ENCODE measurements around the gene MXRA7.
"Not testable (repeated sequence)": the region's sequence is repeated elsewhere in the genome, so short reads cannot be mapped to it uniquely, and the experiment has no call there.

MXRA7 gene

DNA sequence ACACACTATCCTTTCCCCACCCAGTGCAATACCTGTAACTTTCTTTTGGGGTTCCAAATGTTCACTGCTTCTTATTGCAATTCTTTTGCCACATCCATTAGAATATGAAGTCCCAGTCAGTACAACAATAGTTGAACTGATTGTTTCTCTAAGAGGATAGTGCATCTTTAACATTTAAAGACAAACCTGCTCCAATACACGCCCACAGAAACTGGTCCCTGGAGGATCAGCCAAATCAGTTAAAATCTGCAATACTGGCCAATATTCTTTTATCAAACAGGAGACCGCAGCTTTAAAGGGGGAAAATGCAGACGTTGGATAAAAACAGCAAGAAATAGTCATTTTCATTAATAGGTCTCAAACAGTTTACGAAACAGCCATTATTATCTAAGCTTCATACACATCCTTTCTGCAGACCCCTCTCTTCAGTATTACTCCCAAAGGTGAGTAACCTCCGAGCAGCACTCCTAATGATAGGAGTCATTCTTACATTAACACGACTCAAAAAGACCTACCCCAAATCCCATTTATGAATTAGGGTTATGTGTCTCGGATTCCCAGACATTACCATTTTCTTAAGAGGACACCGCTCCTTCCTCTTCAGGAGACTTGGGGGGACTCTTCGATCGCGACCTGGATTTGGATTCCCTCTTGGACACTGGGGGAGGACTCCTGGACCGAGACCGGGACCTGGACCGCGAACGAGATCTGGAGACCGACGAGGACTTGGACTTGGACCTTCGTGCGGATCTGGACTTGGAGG lies 25.0 kb upstream of the MXRA7 start:
- DNase-seq, result no peak

DNA sequence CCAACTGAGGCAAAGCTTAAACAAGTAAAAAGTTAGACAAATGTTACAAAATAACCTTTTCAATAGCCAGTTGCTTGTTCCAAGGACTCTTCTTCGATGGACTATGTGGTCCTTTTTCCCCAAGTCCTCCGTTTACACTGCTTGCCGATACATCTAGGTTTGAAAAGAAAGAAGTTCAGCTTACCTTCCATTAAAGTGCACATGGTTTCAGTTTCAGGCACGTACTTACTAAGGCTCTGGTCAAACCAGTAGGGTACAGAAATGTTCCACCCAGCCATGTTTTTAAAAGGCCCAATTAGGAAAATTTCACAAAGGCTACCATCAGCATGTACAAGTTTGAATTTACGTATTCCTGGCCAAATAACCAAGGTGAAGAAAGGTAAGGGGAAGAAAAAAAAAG lies 24.2 kb upstream of the MXRA7 start:
- DNase-seq, result no peak

DNA sequence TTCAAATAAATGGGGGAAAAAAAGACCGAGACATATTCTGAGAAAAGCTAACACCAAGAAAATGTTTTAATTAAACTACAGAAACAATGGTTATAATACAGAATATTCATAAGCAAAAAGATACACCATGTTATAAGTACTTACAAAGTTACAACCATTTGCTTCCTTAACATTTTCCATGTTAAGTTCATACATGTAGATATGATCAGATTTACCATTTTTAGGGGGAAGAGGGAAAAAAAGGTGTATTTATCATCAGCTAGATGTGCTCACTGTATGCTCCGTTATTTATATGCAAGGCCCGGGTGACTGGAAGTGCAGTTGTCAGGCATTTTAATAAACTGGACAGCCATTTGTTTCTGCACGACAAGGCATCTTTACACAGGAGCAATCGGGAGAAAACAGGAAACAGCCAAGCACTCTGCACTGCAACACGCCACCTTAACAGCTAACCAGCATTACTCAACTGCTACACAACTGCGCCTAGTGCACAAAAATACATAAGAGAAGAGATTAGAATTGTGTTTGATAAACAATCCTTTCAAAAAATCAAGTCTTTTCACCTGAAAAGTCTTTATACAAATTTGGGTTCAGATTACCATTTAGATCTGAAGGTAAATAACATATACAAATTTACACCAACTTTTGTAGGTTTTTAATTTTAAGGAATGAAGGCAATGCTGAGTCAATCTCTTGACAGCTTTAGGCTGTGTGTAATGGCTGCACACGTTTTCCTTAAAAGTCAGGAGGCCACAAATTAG lies 23.5 kb upstream of the MXRA7 start:
- no peak for DNase-seq

DNA sequence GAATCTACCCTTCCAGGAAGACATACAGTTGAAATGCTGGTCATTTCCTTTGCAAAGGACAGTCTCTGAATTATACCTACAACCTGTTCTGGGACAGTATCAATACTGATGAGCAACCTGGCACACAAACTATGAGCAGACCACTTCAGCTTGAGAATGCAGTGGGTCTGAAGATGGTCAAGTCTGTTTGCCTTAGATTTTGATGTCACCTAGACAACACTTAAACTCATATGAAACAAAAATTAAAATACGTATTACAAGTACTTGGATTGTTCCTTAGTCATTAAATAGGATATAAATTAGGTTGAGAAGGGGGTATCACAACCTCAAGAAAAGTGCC lies 22.8 kb upstream of the MXRA7 start:
- no peak for DNase-seq

DNA sequence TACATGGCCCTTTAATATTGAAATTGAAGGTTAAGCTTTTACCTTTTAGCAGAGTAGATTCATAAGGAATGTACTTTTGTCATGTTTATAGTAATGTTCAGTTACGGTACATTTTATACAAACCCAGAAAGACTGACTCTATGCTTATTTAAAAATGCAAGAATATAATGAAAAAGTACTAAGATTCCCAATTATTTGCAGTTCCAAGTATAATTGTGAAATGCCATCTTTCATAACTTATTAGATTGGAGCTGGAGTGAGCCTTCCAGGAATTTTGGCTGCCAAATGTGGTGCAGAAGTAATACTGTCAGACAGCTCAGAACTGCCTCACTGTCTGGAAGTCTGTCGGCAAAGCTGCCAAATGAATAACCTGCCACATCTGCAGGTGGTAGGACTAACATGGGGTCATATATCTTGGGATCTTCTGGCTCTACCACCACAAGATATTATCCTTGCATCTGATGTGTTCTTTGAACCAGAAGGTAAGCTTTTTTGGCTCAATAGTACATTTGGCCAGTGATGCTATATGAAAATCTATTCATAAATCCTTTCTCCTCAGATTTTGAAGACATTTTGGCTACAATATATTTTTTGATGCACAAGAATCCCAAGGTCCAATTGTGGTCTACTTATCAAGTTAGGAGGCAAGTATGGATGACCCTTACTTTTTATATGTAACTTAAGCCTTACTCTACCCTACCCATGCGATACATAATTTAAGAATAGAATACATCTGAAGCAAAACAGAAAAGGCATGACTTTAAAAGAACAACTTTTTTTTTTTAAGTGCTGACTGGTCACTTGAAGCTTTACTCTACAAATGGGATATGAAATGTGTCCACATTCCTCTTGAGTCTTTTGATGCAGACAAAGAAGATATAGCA lies 22.2 kb upstream of the MXRA7 start:
- no peak for DNase-seq

DNA sequence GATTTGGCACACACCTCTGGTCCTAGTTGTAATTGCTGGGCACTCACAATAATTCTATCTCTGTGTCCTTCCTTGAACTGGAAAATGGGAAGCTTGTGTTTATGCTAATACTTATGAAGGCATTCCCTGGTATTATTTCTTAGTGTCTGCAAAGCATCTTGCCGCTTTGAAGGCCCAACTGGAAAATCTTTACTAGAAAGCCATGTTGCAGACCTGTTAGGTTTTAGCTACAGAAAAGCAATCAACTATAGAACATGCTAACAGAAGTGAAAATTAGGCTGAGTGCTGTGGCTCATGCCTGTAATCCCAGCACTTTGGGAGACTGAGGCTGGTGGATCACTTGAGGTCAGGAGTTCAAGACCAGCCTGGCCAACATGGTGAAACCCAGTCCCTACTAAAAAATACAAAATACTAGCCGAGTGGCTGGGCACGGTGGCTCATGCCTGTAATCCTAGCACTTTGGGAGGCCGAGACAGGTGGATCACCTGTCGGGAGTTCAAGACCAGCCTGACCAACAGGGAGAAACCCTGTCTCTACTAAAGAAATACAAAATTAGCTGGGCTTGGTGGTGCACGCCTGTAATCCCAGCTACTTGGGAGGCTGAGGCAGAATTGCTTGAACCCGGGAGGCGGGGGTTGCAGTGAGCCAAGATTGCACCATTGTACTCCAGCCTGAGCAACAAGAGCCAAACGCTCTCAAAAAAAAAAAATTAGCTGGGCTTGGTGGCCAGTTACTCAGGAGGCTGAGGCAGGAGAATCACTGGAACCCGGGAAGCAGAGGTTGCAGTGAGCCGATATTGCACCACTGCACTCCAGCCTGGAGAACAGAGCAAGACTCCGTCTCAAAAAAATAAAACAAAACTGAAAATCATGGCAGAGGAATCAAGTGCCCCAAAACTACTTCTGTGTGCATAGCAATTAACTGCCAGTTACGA lies 21.3 kb upstream of the MXRA7 start:
- not testable (repeated sequence) for DNase-seq

DNA sequence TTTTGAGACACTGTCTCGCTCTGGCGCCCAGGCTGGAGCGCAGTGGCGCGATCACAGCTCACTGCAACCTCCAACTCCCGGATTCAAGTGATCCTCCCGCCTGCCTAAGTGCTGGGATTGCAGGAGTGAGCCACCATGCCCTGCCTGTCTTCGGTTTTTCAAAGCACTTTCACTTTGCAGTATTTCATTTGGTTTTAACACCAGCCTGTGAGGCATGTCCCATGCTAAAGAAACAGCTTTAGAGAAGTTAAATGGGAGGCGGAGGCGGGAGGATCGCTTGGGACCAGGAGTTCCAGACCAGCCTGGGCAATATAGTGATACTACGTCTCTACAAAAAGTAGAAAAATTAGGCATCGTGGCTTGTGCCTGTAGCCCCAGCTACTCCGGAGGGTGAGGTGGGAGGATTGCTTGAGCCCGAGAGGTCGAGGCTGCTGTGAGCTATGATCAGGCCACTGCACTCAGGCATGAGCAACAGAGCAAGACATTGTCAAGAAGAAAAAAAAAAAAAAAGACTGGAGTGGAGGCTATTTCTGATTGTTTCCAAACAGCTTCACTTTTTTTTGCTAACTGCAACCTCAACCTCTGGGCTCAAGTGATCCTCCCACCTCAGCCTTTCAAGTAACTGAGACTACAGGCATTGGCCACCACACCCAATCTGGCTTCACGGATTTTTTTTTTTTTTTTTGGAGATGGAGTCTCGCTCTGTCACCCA lies 17.1 kb upstream of the MXRA7 start:
- DNase-seq, result no peak

DNA sequence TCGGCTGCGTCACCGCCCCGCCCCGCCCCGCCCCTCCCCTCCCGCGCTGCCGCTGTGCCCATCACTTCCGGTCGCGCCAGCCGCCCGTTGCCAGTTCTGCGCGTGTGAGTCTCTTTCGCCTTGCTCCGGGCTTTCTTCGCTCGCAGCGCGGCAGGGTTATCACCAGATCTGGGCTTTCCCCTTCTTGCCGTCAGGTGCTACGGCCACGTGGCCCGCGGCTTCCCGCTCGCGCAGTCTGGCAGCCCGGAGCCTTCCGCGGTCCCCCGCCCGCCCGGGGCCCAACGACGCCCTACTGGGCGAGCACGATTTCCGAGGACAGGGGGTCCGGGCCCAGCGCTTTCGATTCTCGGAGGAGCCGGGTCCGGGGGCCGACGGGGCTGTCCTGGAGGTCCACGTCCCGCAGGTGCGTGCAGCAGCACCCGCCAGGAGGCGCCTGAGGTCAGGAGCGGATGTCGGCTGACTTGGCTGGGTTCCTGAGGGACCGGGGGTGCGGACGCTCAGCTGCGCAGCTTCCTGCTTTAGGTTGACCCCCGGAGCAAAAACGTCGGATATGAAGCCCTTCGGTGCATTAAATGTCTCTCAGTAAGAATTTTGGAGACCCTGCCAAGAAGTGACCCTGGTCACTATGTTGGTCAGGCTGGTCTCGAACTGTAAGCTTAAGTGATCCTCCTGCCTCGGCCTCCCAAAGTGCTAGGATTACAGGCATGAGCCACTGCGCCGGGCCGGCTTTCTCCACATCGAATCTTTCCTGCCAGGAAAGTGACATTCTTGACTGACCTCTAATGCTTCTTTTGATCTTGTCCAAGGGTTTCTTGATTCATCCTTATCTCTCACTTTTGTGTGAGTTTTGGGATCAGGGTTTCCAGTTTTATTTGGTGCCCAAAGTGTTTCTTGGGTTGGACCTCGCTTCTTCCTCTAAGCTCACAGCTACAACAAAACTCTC lies 16.3 kb upstream of the MXRA7 start, which contains the start of gene METTL23:
Gene METTL23, plus strand, starts transcription at position 64 of the 943 bp plus-strand sequence. CDS start 2,872 bp downstream, outside the sequence.
- DNase-seq, result peak; percentile 40

DNA sequence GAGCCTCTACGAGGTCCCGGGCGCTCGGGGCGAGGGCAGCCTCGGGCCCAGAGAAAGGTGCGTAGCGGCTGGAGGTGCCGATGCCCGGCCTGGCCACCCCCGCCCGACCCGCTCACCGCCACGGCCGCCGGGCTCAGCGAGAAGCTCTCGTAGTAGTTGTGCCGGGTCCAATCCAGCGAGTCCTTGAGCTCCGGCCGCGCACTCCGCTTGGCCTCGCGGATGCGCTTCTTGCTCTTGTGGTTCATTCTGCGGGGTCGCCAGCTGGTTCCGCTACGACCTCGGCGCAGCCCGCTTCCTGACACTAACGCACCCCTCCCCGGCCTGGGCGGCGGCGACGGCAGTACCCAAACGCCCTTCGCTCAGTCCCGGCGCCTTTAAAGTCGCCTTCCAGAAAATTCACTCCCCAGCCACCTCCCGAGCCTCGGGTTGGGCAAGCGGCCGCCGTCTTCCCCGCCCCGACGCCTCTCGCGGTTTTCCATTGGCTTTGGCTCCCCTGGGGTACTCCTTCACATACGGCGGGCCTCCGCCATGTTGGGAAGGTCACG lies 15.5 kb upstream of the MXRA7 start, which contains the start of gene JMJD6:
Gene JMJD6, minus strand, starts transcription at position 376 of the 545 bp plus-strand sequence. Its CDS starts 131 bp downstream, at position 245.
- DNase-seq, result peak; percentile 95

DNA sequence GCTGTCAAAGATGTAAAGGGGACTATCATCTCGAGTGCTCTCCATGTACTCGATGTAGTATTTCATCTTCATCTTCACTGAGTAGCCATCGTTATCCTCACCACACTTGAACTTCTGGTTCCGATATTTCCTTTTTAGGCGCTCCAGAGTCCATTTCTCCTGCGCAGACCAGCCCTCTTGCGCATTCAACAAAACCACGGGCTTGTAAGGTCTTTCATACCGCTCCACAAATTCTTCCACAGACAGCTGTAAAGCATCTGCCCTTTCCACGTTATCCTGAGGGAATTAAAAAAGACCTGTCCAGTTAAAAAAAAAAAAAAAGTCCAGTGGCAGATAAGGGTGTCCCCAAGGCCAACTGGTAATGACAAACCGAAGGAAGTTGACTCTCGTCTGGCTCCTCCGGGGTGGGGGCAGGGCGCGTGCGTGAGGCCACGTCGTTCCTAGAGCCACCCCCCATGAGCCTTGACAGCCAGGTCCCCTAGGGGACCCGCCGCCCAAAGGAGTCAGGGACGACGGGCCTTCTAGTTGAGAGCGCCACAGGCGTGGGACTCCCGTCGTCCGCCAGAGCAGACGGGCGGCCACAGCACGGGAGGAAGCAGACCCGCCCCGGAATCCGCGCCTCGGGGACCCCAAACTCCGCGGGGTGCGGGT lies 14.9 kb upstream of the MXRA7 start:
- no peak for DNase-seq

DNA sequence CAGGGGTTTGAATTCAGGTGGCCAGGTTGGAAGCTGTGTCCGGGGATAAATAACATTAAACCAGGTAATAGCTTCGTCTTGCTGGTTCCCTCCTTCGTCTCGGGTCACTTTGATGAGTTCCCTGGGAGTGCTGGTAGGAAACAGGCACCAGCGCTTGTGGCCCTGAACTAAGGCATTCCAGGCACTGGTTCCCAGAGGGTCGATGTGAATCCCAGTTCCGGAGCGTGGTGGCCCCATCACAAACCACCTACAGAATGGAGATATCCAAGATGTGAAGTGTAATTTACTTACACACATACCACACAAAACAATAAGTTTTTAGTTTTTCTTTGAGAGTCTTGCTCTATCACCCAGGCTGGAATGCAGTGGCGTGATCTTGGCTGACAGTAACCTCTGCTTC lies 13.0 kb upstream of the MXRA7 start:
- no peak for DNase-seq

DNA sequence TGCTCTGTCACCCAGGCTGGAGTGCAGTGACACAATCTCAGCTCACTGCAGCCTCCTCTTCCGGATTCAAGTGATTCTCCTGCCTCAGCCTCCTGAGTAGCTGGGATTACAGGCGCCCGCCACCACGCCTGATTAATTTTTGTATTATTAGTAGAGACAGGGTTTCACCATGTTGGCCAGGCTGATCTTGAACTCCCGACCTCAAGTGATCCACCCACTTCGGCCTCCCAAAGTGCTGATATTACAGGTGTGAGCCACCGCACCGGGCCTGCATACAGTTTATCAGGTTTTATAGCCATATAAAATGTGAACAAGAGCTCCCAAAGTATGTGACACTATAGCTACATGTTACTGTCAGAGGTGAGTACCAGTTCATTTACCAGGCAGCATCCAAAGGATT lies 12.2 kb upstream of the MXRA7 start:
- DNase-seq, result not testable (repeated sequence)

DNA sequence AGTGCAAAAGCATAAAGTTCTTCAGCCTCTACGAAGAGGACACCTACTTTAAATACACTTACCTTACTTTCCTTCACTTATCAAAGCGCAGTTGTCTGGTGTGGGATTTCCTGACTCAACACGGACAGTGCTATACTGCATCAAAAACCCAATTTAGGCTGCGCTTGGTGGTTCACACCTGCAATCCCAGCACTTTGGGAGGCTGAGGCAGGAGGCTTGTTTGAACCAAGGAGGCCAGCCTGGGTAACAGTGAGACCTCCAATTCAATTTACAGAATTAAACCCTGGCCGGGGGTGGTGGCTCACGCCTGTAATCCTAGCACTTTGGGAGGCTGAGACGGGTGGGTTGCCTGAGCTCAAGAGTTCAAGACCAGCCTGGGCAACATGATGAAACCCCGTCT lies 11.5 kb upstream of the MXRA7 start:
- no peak for DNase-seq

DNA sequence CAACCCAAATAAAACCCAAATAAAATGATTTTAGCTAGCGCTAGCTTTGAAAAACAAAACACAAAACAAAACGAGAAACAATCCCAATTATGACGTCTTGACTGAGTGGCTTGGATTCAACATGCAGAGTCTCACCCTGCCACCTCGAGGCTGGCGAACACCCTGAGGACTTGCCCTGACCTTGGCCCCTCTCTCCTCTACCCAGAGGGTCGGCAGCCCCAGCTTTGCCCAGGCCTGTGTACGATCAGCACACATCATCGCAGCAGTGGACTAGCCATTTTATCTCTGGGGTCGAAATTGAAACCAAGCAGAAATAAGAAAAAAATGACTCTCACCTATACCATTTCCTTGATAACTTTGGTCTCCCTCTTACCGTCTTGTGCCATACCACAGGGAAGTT lies 10.7 kb upstream of the MXRA7 start:
- DNase-seq, result no peak

DNA sequence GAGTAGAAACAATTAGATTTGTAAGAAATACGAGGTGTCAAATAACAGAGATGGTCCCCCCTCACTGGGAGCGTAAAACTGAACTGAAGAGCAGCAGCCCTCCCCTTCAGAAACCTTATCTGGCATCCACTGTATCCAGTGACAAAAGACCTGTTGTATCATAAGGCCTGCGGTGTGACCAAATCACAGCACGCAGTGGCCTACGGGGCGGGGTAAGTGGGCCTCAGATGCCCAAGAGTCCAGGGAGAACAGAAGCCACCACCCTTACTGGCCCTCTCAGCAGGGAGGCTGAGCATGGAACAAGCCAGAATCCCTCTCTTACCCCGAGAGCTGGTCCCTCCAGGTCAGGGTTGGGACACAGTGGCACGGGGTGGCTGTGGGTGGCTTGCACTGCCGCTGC lies 10.2 kb upstream of the MXRA7 start:
- DNase-seq, result no peak

DNA sequence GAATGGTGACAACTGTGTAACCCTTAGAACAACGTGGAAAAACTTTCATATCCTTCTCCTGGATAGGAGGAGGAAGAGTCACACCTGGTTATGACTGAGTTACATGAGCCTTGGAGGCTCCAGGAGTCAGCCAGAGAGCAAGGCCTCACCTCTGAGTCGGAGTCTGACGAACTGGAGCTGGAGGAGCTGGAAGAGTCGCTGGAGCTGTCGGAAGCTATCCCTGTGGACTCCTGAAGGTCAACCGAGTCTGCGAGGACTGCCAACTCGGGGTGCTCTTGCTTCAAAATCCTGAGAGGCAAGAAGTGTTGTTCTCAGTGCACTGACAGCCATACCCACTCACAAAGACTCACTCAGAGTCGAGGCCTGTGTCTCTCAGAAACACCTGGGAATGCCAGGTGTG lies 9.4 kb upstream of the MXRA7 start:
- no peak for DNase-seq

DNA sequence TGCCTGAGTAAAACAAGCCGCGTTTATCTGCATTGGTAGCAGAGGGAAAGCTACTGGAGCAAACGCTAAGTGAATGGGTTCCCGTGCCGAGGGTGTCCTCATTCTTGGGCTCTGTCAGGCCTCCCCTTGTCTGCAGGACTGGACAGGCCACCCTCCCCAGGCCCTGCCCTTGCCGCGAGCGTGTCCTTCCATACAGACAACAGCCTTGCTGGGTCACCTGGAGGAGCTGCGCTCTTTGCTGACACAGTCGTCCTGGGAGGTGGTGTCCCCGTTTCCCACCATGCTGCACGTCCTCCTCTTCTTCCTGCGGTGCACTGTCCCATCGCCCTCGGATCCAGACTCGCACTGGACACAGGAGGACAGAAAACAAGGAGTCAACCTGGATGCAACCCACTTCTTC lies 7.8 kb upstream of the MXRA7 start:
- no peak for DNase-seq

DNA sequence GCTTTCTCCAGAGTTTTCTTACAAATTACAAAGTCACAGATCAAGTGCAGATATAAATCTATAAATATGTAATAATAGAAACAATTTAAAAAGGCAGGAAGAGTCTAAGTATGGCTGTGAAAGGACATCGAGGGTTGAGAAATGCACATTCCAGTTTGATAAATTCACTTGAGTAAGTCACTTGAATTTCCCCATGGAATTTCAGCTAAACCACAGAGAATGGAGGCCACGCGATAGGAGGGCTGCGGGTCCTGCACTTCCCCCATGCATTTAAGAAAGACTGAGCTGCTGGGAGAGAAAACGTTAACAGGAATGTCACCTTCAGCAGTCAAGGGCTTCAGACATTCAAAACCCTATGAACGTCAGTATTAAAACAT lies 6.1 kb upstream of the MXRA7 start:
- no peak for DNase-seq

DNA sequence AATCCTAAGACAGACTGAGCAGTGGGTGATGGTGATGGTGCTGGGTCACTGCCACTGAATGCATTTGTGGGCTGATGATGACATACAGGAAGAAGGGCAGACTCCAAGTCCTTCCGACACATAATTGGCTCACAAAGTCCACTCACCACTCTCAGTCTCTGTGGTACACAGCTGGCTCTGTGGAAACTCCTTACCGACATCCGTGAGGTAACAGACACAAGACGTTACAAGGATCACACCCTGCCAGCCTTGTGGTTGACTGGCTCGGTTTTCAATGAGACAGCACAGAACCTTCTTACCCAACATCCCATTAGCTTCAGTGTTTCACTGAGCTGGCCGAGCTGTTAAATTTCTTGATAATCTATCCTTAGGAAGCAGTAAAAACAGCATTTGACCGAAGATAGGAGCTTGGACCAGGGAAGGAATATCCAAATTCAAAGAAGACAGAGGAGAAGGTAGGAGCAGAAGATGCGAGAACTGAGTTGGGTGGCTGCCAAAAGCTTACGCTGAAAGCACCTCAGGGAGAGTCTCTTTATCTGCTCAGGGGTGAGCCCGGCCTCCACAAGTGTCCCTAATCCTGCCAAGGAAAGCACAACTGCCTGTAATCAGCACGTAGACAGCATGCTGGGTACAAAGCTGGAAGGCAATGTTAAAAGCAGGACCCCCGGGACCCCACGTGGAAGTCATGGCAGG lies 5.5 kb upstream of the MXRA7 start:
- DNase-seq, result no peak

All from NCI-H1105 treated with DMSO at 0.1 percent for 48 hours (cell line).